ENCODE results near the gene NUP107. TPM values are rescaled to one million over a fixed set of nuclear protein-coding genes. Genes with fewer than 3 reads are reported as not detected.

NUP107 gene
- total and polyA plus RNA-seq, 4 donors: 18.4 to 74.7 (median 26.4) TPM

DNA sequence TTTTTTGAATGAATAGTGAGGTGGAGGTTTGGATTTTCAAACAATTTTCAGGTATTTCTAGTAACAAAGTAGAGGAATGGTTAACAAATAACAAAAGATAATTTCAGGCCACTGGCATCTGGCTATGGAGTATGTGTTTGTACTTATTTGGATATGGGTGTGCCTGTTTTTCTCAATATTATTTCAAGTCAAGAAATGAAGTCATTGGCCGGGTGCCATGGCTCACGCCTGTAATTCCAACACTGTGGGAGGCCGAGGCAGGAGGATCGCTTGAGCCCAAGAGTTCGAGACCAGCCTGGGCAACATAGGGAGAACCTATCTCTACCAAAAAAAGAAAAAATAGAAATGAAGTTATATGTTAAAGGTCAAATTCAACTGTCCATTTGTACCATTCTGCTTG lies 73.1 kb downstream of the NUP107 start:
- TF ChIP-seq, protein P1, sequence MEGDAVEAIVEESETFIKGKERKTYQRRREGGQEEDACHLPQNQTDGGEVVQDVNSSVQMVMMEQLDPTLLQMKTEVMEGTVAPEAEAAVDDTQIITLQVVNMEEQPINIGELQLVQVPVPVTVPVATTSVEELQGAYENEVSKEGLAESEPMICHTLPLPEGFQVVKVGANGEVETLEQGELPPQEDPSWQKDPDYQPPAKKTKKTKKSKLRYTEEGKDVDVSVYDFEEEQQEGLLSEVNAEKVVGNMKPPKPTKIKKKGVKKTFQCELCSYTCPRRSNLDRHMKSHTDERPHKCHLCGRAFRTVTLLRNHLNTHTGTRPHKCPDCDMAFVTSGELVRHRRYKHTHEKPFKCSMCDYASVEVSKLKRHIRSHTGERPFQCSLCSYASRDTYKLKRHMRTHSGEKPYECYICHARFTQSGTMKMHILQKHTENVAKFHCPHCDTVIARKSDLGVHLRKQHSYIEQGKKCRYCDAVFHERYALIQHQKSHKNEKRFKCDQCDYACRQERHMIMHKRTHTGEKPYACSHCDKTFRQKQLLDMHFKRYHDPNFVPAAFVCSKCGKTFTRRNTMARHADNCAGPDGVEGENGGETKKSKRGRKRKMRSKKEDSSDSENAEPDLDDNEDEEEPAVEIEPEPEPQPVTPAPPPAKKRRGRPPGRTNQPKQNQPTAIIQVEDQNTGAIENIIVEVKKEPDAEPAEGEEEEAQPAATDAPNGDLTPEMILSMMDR (IDR thresholded peaks at IDR 0.05; ENCODE audit: control extremely low read depth, extremely low read depth): no peak
- no peak for ATAC-seq (ENCODE audit: insufficient read depth, low FRiP score)
- peaks cover 7 to 28% (median 24%) of the 10 kb centered on the region in 4 donors for H3K36me3 ChIP-seq (ENCODE audit: control insufficient read depth in 4 of 4, insufficient read depth in 4 of 4, low read length in 4 of 4)

DNA sequence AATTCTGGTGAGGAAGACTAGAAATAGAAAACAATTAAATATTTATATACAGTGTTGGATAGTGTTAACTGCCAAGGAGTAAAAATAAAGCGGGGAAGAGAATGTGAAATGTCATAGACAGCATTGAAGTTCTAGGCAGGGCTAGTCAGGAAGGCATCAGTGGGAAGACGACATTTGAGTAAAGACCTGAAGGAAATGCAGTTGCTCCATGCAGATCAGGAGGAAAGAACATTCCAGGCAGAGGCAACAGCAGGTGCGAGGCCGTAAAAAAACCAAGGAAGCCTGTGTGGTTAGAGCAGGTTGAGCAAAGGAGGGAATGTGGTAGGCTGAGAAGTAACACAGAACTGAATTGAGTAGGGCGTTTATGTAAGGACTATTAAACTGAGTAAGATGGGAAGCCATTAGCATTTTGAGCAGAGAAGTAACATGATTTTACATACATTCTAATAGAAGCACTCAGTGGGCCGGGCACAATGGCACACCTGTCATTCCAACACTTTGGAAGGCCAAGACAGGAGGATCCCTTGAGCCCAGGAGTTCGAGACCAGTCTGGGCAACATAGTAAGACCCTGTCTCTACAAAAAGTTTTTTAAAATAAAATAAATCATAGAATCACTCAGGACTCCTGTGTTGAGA lies 74.1 kb downstream of the NUP107 start:
- H3K9me3 ChIP-seq (ENCODE audit: control insufficient read depth in 4 of 4, insufficient read depth in 3 of 4, low read length in 3 of 4): no peaks in the 10 kb centered on the region
- DNase-seq (no peak), ATAC-seq (ENCODE audit: insufficient read depth, low FRiP score) (no peak)
- no peak overlapping the region for H3K9ac ChIP-seq (ENCODE audit: insufficient read depth in 1 of 2, low read length in 2 of 2)
- H3K27me3 ChIP-seq (ENCODE audit: control insufficient read depth in 3 of 3, insufficient read depth in 3 of 3, low read length in 2 of 3): no peaks in the 10 kb centered on the region
- peaks cover 7 to 20% (median 16%) of the 10 kb centered on the region in 4 donors for H3K36me3 ChIP-seq (ENCODE audit: control insufficient read depth in 4 of 4, insufficient read depth in 4 of 4, low read length in 4 of 4)
- TF ChIP-seq, protein P1 (IDR thresholded peaks at IDR 0.05; ENCODE audit: control extremely low read depth, extremely low read depth): no peak
- WGBS, 2 donors: 89 to 92% methylated on average over 7 of the region's 7 CpGs
- no peak overlapping the region for H3K4me3 ChIP-seq
- H3K27ac ChIP-seq (ENCODE audit: low read depth in 1 of 2, low read length in 1 of 2): no peak overlapping the region
- H3K4me1 ChIP-seq (ENCODE audit: control insufficient read depth in 5 of 5, insufficient read depth in 5 of 5, low read length in 5 of 5): peaks cover 0 to 2% (median 0%) of the 10 kb centered on the region in 5 donors

More for the DNA sequence above, 73.1 kb downstream of the NUP107 start:
- Histone ChIP-seq H3K9me3 (ENCODE audit: control insufficient read depth in 4 of 4, insufficient read depth in 3 of 4, low read length in 3 of 4) (no peaks in the 10 kb centered on the region), H3K4me1 (ENCODE audit: control insufficient read depth in 5 of 5, insufficient read depth in 5 of 5, low read length in 5 of 5) (peaks cover 0 to 2% (median 0%) of the 10 kb centered on the region in 5 donors), H3K4me3 (no peak overlapping the region), H3K9ac (ENCODE audit: insufficient read depth in 1 of 2, low read length in 2 of 2) (no peak overlapping the region), H3K27me3 (ENCODE audit: control insufficient read depth in 3 of 3, insufficient read depth in 3 of 3, low read length in 2 of 3) (no peaks in the 10 kb centered on the region), H3K27ac (ENCODE audit: low read depth in 1 of 2, low read length in 1 of 2) (no peak overlapping the region)
- 88 to 93% methylated on average over 5 of the region's 5 CpGs for WGBS, 2 donors
- DNase-seq: no peak

DNA sequence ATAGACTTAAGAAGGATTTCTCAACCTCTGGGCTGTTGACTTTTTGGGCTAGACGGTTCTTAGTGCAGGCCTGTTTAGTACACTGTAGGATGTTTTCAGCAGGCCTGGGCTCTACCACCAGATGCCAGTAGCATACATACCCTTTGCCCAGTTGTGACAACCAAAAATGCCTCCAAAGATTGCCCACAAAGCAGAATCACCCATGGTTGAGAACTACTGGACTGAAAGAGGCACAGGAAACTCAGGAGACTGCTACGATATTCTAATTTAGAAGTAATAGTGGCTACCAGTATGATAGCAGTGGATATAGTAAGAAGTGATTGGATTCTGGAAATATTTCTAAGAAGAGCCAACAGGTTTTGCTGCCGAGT lies 74.6 kb downstream of the NUP107 start:
- H3K9ac ChIP-seq (ENCODE audit: insufficient read depth in 1 of 2, low read length in 2 of 2): no peak overlapping the region
- no peak overlapping the region for H3K27ac ChIP-seq (ENCODE audit: low read depth in 1 of 2, low read length in 1 of 2)
- TF ChIP-seq, protein P1 (IDR thresholded peaks at IDR 0.05; ENCODE audit: control extremely low read depth, extremely low read depth): no peak
- H3K4me1 ChIP-seq (ENCODE audit: control insufficient read depth in 5 of 5, insufficient read depth in 5 of 5, low read length in 5 of 5): peaks cover 0 to 2% (median 0%) of the 10 kb centered on the region in 5 donors
- DNase-seq: no peak
- ATAC-seq (ENCODE audit: insufficient read depth, low FRiP score): no peak
- no peak overlapping the region for H3K4me3 ChIP-seq
- no peaks in the 10 kb centered on the region for H3K9me3 ChIP-seq (ENCODE audit: control insufficient read depth in 4 of 4, insufficient read depth in 3 of 4, low read length in 3 of 4)
- peaks cover 7 to 19% (median 15%) of the 10 kb centered on the region in 4 donors for H3K36me3 ChIP-seq (ENCODE audit: control insufficient read depth in 4 of 4, insufficient read depth in 4 of 4, low read length in 4 of 4)
- H3K27me3 ChIP-seq (ENCODE audit: control insufficient read depth in 3 of 3, insufficient read depth in 3 of 3, low read length in 2 of 3): no peaks in the 10 kb centered on the region
- WGBS, 2 donors: 94% methylated on average over 3 of the region's 3 CpGs

Measured in lung (tissue), 12 donors.